T-helper 1 cell treated with Interleukin-12 subunit alpha and Interleukin-12 subunit beta and Interleukin-4 antibody, amounts not matched to agents 30 ng/mL and 1 ng/mL, for 36 hours (primary cell): ENCODE data around the gene CCL20. TPM values are rescaled to one million over a fixed set of nuclear protein-coding genes. Genes with fewer than 3 reads are reported as not detected.
"Not testable (repeated sequence)": the region's sequence is repeated elsewhere in the genome, so short reads cannot be mapped to it uniquely, and the experiment has no call there.

Experiments
- intact Hi-C: fragments of 100-400 bp; cut with micrococcal nuclease; formaldehyde crosslinking; loops from one replicate; pipeline ENCODE4 v1.15.1; 2024
- total RNA-seq: library from RNA; stranded (reverse); gene quantifications from 2 replicates; pipeline ENCODE4 v1.2.3, GENCODE V29; 2022

The CCL20 gene
- total RNA-seq, 1 donor from 2014 or later = 0.27 TPM

DNA sequence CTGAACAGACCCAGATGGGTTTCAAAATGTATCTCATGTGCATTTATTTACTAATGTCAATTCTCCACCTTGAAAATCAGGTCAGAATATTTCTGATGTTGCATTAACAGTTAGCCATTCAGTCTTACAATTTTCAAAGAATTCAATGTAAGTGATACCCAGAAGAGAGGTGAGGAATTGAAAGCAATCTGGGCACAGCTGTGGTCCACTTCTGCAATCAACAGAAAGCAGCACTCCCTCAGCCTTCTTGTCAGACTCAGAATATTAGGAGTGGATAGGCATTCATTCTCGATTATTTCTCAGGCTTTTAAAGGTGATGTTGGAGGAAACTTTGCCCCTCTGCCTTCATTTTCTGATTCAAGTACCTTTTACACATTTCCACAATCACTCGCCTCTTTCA lies 15.7 kb downstream of the CCL20 start:
- intact Hi-C loops = no loop called here

- intact Hi-C loops = no loop called here
Measured at GRCh38 chr2:227834423-227834822, 20.8 kb downstream of the CCL20 start.

DNA sequence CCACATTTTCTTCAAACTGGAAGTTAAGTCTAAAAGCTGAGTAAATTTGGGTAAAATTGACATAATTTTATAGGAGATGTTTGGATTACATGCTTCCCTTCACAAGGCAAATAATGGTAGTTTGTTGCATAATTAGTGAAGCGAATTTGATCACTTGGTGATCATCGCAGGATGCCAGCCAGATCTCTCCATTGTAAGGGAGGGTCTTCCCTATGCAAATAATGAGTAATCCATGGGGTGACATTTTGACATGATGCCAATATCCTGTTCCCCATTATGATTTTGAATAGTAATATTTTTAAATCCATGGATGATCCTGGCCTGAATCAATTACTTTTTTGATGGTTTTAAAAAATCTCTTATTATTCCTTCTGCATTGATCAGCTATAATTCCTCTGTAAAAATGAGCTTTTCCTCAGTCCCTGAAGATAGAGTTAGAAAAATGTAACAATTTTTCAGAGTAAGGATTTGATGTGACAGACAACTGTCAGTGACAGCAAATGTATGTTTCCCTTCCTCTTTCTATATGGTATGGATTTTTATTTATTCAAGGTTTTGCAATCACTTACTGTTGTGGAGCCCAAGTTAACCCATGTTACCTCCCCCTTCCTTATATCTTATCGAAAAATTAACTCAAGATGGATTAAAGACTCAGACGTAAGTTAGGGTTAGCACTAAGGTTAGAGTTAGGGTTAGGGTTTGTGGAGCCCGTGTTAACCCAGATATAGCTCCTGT lies 21.4 kb downstream of the CCL20 start:
- intact Hi-C loops = no loop called here

DNA sequence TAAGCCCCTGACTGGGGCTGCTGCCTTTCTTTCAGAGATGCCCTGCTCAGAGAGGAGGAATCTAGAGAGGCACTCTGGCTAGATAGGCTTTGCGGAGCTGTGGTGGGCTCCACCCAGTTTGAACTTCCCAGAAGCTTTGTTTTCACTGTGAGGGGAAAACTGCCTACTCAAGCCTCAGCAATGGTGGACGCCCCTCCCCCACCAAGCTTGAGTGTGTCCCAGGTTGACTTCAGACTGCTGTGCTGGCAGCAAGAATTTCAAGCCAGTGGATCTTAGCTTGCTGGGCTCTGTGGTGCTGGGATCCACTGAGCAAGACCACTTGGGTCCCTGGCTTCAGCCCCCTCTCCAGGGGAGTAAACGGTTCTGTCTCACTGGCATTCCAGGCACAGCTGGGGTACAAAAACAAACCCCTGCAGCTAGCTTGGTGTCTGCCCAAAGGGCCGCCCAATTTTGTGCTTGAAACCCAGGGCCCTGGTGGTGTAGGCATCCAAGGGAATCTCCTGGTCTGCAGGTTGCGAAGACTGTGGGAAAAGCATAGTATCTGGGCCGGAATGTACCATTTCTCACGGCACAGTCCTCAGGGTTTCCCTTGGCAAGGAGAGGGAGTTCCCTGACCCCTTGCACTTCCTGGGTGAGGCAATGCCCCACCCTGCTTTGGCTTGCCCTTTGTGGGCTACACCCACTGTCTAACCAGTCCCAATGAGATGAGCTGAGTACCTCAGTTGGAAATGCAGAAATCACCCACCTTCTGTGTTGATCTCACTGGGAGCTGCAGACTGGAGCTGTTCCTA lies 25.9 kb downstream of the CCL20 start:
- intact Hi-C loops = not testable (repeated sequence)

GRCh38 chr2:227846831-227847230 lies 33.2 kb downstream of the CCL20 start:
- intact Hi-C loops = no loop called here

DNA sequence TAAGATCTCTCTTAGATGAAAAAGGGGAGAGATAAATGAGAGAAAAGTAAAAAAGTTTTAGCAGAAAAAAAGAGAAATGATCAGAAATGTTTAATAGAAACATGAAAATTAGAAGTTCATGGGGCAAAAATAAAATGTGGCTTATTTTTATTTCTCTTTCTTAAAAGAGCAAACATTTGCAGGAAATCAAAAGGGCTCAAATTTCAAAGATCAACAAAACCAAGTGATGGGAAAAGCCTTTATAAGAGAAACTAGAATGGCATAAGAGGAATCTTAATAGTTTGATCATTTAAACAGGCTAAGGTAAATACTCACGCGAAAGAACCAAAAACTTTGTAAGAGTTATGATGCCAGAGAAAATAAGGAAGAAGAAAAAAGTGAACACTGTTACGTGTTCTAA lies 34.5 kb downstream of the CCL20 start:
- intact Hi-C loops = no loop called here

GRCh38 chr2:227848586-227848985 lies 34.9 kb downstream of the CCL20 start:
- intact Hi-C loops = no loop called here

DNA sequence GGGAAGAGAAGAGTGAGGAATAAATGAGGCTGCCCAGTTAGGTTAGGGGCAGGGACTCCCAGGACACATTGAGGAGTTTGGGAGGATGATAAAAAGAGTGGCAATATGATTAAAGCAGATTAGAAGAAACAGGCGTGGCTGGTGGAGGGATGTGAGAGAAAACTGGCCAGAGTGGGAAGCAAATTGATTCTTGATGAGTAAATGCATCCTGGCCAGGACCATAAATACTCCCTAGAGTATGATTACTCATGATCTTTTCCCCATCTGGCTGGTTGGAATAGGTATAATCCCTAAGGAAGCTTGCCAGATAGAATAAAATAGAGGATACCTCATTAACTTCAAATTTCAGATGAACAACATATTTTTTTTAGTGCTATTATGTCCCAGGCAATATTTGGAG lies 36.3 kb downstream of the CCL20 start:
- intact Hi-C loops = no loop called here

DNA sequence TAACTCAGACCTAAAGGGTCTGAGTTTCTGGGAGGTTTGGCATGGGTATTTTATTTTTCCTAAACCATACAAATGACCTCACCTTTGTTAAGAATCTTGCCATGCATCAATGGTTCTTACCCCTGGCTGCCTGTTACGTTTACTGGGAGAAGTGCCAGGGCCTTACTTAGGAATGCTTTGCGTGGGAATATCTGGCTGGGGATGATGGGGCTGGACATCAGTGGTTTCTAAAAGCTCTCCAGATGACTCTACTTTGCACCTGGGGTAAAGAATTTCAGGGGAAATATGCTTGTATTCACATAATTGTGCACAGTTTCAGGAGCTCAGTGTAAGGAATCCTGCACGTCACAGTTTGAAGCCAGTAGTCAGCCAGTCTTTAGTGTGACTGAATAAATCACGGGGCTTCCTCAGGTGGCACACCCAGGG lies 39.6 kb downstream of the CCL20 start:
- intact Hi-C loops = no loop called here

DNA sequence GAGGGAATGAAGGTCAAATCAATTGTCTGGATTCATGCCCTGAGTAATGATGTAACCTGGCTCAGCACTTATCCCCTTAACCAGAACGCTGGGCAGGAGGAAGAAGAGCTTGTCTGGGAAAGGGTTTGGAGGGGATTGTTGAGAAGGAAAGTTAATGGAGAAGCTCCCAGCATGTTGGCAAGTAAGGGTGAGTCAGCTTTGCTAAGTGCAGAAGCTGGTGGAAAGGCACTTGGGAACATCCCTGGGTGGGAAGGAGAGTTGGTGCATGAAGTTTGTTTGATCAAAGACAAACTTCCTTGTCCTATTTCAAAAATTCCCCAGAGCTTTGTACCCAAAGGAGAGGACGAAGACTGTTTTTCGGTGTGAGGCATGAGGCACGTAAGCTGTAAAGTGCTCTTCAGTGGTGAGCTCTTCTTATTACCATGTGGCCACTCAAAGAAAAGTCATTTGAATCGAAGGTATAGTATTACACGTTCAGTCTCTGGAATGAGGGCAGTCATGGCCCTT lies 40.2 kb downstream of the CCL20 start:
- intact Hi-C loops = no loop called here

- intact Hi-C loops = no loop called here
Measured at GRCh38 chr2:227855440-227855839, 41.8 kb downstream of the CCL20 start.

DNA sequence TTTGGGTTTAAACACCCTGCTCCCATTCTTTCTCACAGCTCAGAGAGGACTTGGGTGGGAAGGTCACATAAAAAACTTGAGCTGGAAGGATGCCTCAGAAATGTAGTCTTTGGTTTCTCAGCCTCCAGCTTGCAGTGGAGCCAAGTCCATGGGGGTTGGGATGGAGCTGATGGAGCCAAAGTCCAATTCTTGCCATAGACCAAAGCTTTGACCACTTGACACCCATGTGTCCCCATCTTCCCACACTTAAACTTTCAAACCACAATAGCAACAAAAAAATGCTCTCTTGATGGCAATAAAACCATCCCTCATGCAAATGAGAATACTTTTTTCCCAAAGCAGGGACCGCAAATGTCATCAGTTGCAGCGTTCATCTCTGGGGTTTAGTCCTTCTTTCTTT lies 43.1 kb downstream of the CCL20 start:
- intact Hi-C loops = no loop called here

GRCh38 chr2:227860221-227860641 lies 46.6 kb downstream of the CCL20 start:
- intact Hi-C loops = loop anchor here (5.0 to 10.0 kb wide), 2 partner anchors 378 to 455 kb away; no protein-coding TSS in a partner anchor

GRCh38 chr2:227861011-227861410 lies 47.4 kb downstream of the CCL20 start:
- intact Hi-C loops = loop anchor here (5.0 to 10.0 kb wide), 2 partner anchors 379 to 456 kb away; no protein-coding TSS in a partner anchor

DNA sequence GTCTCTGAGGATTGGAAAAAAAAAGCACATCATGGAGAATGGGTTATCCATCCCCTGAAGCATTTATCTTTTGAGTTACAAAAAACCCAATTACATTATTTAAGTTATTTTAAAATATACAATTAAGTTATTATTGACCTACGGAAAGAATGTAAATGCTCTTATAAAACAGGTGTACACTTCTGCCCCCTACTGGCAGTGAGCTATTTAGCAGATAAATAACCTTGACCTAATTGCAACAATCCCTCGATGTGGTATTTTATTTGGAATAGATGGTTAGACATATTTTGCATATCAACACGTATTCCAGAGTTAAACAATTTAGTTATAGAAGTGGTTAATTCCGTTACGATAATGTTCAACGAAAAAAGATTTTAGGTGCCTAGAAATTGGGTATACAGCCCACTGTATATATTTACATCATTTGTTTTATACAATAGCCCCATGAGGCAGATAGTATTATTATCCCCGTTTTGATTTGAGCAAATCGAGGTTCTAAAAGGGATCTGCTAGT lies 48.6 kb downstream of the CCL20 start:
- intact Hi-C loops = loop anchor here (1.0 to 10.0 kb wide), 5 partner anchors 79 to 457 kb away; no protein-coding TSS in a partner anchor

DNA sequence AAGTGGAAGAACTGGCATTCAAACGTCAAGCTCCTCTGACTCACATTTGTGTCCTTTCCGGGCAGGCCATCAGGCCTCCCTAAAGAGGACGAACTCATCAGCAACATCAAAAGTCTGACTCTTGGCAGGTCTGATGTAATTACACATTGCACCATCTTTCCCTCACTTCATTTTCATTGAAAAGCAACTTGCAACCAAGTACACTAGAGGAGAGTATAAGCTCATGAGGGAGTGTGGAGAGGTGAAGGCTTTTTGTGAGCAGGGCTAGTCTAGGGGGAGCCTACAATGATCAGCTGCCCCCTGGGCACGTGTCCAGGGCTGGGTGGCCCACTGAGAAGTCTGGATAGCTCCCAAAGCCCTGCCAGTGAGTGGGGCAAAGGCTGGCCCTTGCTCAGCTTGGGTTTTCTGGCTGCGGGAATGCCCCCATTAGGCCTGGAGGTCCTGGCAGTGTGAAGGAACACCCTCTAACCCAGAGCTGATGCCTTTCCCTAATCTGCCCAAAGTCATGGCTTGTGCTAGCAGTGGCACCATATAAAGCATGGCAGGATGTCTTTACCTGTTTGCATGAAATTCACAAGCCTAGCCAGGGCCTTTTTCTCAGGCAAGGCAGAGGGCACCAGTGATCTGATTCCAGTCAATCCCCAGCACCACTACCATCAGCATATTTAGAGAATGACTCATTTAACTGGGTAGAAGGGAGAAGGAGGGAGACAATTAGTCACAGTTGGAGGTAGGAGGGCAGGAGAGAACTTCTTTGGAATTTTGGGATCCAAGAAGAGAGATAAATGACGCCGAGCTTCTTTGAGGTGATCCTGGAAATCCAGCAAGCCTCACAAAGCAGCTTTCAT lies 49.3 kb downstream of the CCL20 start:
- intact Hi-C loops = loop anchor here (1.0 to 10.0 kb wide), 5 partner anchors 80 to 458 kb away; no protein-coding TSS in a partner anchor

GRCh38 chr2:227864161-227864756 lies 50.6 kb downstream of the CCL20 start:
- intact Hi-C loops = loop anchor here (5.0 to 10.0 kb wide), 2 partner anchors 382 to 459 kb away; no protein-coding TSS in a partner anchor

DNA sequence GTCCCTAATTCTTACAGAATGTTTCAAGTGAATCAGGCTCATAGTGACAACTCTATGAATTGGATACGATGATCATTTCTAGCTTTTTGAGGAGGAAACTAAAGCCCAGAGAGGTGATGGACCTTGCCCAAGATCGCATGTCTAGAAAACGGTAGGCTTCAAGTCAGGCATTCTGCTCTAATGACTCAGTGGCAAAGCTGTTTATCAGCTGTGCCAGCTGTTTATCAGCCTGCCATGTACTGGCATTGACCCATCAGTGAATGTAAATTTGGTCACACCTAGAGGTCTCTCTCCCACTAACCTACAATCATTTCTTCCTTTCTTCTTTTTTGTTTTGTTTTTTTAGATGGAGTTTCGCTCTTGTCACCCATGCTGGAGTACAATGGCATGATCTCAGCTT lies 51.6 kb downstream of the CCL20 start:
- intact Hi-C loops = loop anchor here (10.0 kb wide), 1 partner anchor 460 kb away; no protein-coding TSS in a partner anchor
